GM12878 (cell line): ENCODE data around the gene ZNF883.

Source experiments
- CTCF ChIP-seq, 3 experiments: IDR thresholded peaks in 2 of 3; conservative IDR thresholded peaks in 1 of 3; 2 replicates each; pipeline ENCODE4 v1.5.1; 2011; ENCODE audit warnings: low read depth in 3 of 3, low read length in 3 of 3, mild to moderate bottlenecking in 3 of 3, control low read depth in 2 of 3, moderate library complexity in 2 of 3, inconsistent platforms in 1 of 3, mixed read lengths in 1 of 3; ENCODE audit not compliant: control insufficient read depth in 2 of 3, insufficient read depth in 1 of 3; ENCODE audit errors: extremely low read depth in 1 of 3
- EP300 ChIP-seq, 2 experiments: fragments of 150-350 bp in 1 of 2; IDR thresholded peaks; 2 replicates each; pipeline ENCODE4 v1.6.1; 2011 to 2012; ENCODE audit warnings: low read depth in 2 of 2, low read length in 2 of 2, borderline replicate concordance in 1 of 2, improper control_type of control experiment in 1 of 2, inconsistent platforms in 1 of 2; ENCODE audit not compliant: control insufficient read depth in 1 of 2
- POLR2AphosphoS2 ChIP-seq: IDR thresholded peaks from 2 replicates; pipeline ENCODE4 v1.6.1; 2011; ENCODE audit warnings: low read depth, mild to moderate bottlenecking, low read length, improper control_type of control experiment, moderate library complexity
- ZBTB40 ChIP-seq: fragments of 450-650 bp; IDR thresholded peaks from 2 replicates; pipeline ENCODE4 v1.6.1; 2016; ENCODE audit warnings: mild to moderate bottlenecking, moderate library complexity, borderline replicate concordance

GRCh38 chr9:113011911-113012381 is at the start of gene ZNF883:
- TF ChIP-seq CTCF (IDR thresholded peaks at IDR 0.05 in 2 of 3, conservative IDR thresholded peaks at IDR 0.05 in 1 of 3; ENCODE audit: control insufficient read depth in 2 of 3, extremely low read depth in 1 of 3, insufficient read depth in 1 of 3, low read depth in 3 of 3, low read length in 3 of 3) (no peak), ZBTB40 (no peak), POLR2AphosphoS2 (no peak), EP300 (IDR thresholded peaks at IDR 0.05; ENCODE audit: borderline replicate concordance in 1 of 2, control insufficient read depth in 1 of 2, low read depth in 2 of 2, low read length in 2 of 2) (no peak)
